IMR-90 (cell line): ENCODE results near the gene A4GALT.

ENCODE experiments used
- CHD1 ChIP-seq: IDR thresholded peaks from 2 replicates; pipeline ENCODE4 v1.6.1; 2012; ENCODE audit warnings: low read depth, low read length, improper control_type of control experiment
- MXI1 ChIP-seq: IDR thresholded peaks from 2 replicates; pipeline ENCODE4 v1.6.1; 2012; ENCODE audit warnings: low read depth, mild to moderate bottlenecking, low read length, moderate library complexity, borderline replicate concordance
- POLR2A ChIP-seq: IDR thresholded peaks from 2 replicates; pipeline ENCODE4 v1.6.1; 2012; ENCODE audit warnings: mild to moderate bottlenecking, low read depth, low read length
- RAD21 ChIP-seq: IDR thresholded peaks from 2 replicates; pipeline ENCODE4 v1.6.1; 2012; ENCODE audit warnings: low read length, improper control_type of control experiment
- RCOR1 ChIP-seq: IDR thresholded peaks from 2 replicates; pipeline ENCODE4 v1.6.1; 2012; ENCODE audit warnings: mild to moderate bottlenecking, low read length, improper control_type of control experiment; ENCODE audit not compliant: insufficient replicate concordance
- SMC3 ChIP-seq: fragments of 150-350 bp; IDR thresholded peaks from 2 replicates; pipeline ENCODE4 v1.6.1; 2016; ENCODE audit warnings: low read depth, mild to moderate bottlenecking, antibody characterized with exemption, low read length, moderate library complexity
- TF ChIP-seq, protein P1 (sequence below): conservative IDR thresholded peaks from 2 replicates; pipeline ENCODE4 v1.5.1; 2012; ENCODE audit warnings: mild to moderate bottlenecking, low read depth, low read length, improper control_type of control experiment
- TF ChIP-seq, protein P2 (sequence below): fragments of 150-350 bp; IDR thresholded peaks from 2 replicates; pipeline ENCODE4 v1.6.1; 2017; ENCODE audit warnings: mild to moderate bottlenecking, antibody characterized with exemption, low read length, low read depth

- TF ChIP-seq, protein P1, sequence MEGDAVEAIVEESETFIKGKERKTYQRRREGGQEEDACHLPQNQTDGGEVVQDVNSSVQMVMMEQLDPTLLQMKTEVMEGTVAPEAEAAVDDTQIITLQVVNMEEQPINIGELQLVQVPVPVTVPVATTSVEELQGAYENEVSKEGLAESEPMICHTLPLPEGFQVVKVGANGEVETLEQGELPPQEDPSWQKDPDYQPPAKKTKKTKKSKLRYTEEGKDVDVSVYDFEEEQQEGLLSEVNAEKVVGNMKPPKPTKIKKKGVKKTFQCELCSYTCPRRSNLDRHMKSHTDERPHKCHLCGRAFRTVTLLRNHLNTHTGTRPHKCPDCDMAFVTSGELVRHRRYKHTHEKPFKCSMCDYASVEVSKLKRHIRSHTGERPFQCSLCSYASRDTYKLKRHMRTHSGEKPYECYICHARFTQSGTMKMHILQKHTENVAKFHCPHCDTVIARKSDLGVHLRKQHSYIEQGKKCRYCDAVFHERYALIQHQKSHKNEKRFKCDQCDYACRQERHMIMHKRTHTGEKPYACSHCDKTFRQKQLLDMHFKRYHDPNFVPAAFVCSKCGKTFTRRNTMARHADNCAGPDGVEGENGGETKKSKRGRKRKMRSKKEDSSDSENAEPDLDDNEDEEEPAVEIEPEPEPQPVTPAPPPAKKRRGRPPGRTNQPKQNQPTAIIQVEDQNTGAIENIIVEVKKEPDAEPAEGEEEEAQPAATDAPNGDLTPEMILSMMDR = no peak
- TF ChIP-seq CHD1 (no peak), RAD21 (no peak), POLR2A (no peak), RCOR1 (no peak), SMC3 (no peak), MXI1 (no peak)
- TF ChIP-seq, protein P2, sequence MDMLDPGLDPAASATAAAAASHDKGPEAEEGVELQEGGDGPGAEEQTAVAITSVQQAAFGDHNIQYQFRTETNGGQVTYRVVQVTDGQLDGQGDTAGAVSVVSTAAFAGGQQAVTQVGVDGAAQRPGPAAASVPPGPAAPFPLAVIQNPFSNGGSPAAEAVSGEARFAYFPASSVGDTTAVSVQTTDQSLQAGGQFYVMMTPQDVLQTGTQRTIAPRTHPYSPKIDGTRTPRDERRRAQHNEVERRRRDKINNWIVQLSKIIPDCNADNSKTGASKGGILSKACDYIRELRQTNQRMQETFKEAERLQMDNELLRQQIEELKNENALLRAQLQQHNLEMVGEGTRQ = no peak
Observed at GRCh38 chr22:42768385-42769035, 47.8 kb upstream of the A4GALT start.
